Measurements from ENCODE around the gene ZNF354B.
A peak's percentile ranks its signal among the peaks of the same experiment; 100 is the strongest.
"Not testable (repeated sequence)": the region's sequence is repeated elsewhere in the genome, so short reads cannot be mapped to it uniquely, and the experiment has no call there.

ZNF354B gene
- long read RNA-seq, donor 1, partial matches to known transcripts: 0 of 5 reads
- long read RNA-seq, donor 1, other reads (novel, unspliced or antisense): 0 of 5 reads
- long read RNA-seq, donor 2, partial matches to known transcripts: 0 of 5 reads
- long read RNA-seq, donor 2, other reads (novel, unspliced or antisense): 0 of 5 reads
- long read RNA-seq, donor 3, transcript ZNF354B-202 (4 exons, 763 nt): major isoform, 5 of 9 reads
- long read RNA-seq, donor 3, partial matches to known transcripts: 0 of 9 reads
- long read RNA-seq, donor 3, other reads (novel, unspliced or antisense): 0 of 9 reads
- long read RNA-seq, donor 4, transcript ZNF354B-201 (5 exons, 2,802 nt): major isoform, 5 of 8 reads
- long read RNA-seq, donor 4, partial matches to known transcripts: 0 of 8 reads
- long read RNA-seq, donor 4, other reads (novel, unspliced or antisense): 0 of 8 reads
- long read RNA-seq, donor 5, partial matches to known transcripts: 0 of 8 reads
- long read RNA-seq, donor 5, other reads (novel, unspliced or antisense): 5 of 8 reads
- long read RNA-seq, donor 6, partial matches to known transcripts: 0 of 5 reads
- long read RNA-seq, donor 6, other reads (novel, unspliced or antisense): 0 of 5 reads
- long read RNA-seq, donor 7, partial matches to known transcripts: 0 of 7 reads
- long read RNA-seq, donor 7, other reads (novel, unspliced or antisense): 0 of 7 reads
- long read RNA-seq, donor 8, partial matches to known transcripts: 0 of 13 reads
- long read RNA-seq, donor 8, other reads (novel, unspliced or antisense): 7 of 13 reads

DNA sequence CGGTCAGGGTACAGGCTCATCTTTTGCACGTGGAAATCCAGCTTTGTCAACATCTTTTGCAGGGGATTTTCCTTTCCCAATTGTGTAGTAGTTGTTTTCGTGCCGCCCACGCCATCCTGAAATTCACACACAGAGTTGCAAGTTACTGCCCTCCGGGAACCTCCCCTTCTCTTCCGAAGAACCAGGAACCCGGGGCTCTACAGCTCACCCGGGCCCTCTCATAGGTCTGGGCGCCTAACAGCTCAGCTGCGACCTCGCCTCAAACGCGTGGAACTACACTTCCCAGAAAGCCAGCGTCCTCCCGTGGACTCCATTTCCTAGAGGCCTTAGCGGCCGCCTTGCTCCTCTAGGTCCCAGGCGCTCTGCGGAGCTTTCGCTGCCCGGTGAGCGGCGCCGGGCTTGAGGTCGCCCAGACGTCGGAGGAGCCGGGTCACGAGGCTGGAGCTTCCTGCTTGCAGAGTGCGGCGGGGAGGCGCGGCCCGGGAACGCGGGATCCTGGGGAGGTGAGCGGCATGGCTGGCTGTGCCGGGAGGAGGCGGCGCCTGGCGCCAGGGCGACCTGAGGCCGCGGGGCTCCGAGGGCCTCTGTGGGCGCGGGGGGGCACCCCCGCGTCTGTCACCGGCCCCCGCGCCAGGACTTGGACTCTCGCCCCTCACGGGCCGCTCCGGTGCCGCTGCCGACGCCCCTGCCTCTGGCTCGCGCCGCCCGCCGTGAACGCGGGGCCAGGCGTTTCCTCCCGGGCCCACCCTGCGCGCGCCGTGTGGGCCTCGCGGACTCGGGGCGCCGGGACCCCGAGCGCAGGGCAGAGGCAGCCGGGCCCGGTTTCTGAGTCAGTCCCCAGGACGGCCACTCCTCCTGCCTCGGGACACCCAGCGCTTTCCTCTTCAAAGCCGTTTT lies at the start of gene ZNF354B:
TSS of gene ZNF354B (plus strand) at position 329 of the 897 bp plus-strand sequence. CDS start 1,095 bp downstream, outside the sequence.
- DNase-seq: peak; percentile 90

DNA sequence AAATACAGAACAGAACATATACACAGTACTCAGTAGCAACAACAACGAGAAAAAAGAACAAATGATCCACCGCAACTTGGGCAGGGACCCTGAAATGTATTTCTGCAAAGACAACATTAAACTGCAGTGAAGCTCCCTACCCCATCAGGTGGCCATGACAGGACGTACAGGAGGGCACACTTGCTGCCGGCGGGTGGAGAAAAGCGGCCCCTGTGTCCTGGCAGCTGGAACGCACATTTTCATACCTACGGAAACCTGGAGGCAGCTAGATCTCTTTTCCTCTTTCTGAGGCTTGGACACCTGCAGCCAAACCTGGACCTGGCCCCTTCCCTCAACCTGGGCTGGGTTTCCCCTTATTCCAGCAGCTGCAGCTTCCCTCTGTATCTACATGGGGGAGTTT lies 42.2 kb upstream of the ZNF354B start:
- DNase-seq: no peak

DNA sequence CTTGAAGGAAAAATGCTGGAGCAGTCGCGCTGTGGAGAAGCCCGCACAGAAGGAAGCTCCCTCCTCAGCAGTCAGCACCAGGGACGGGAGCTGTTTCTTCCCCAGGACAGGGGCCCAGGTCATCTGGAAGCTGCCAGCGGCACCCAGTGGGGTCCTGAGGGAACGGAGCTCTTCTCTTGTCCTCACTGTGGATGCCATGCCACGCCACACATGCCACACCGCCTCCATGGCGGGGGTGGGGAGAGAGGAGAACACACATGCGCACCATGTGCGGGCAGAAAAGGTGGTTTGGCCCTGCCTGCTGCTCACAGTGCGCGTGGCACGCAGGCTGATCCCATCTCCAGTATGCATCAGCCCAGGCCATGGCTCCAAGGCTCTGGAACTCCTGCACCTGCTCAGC lies 41.7 kb upstream of the ZNF354B start:
- DNase-seq: no peak

DNA sequence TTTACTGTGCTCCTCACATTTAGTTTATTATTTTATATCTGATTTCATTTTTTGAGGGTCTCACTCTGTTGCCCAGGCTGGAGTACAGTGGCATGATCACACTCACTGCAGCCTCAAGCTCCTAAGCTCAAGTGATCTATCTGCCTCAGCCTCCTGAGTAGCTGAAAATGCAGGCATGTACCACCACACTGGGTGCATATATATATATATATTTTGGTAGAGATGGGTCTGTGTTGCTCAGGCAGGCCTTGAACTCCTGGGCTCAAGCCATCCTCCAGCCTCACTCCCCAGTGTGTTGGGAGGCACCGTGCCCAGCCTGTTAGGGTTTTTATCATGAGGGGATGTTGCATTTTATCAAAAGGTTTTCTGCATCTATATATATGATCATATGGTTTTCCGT lies 39.8 kb upstream of the ZNF354B start:
- DNase-seq: no peak

DNA sequence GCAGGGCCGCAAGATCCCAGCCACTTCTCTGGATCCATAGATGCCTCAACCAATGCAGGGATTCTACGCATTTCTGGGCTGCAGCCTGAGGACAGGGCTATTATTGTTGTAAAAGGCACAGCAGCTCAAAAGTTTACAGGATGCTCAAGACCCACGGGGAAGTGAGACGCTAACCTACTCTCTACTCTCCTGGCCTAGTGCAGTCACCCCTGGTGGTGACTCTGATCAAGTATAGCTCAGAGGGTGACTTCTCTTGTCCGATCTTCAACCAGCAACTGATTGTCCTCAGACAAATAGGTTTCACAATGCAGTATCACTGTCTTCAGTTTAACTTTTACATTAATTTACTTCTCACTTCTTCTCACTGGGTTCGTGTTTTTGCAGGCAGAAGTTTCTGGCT lies 34.3 kb upstream of the ZNF354B start:
- DNase-seq: no peak

DNA sequence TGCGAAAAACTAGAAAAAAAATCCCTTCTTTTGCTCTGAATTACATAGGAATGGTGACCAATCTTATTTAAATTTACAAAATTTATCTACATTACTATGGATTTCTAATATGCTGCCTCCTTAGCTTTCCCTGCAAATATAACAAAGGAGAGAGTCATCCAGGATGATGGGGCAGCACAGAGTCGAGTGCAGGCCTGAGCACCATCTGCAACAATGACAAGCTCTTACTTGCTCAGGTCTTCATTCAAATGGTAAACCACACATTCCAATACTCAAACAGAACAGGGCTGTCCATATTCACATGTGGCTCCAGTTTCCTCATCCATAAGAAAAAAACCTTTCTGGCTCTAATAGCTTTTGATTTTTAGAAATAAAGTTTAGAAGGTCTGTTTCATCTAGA lies 33.5 kb upstream of the ZNF354B start:
- no peak for DNase-seq

DNA sequence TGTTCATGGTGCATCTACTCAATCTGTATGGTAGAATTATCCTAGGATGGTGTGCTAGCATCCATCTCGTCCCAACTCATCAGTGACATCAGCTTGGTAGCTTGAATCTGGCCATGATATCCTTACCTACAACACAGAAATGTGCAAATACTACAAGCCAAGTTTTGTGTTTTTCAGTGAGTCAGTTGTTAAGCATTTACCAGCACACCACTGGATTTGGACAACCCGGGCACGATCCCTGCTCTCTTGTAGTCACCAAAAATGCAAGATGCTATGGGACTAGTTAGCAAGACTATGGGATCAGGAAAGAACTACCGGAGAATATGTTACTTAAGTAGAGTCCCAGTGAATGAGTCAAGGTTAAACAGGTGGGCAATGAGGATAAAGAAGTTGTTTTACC lies 32.1 kb upstream of the ZNF354B start:
- no peak for DNase-seq

DNA sequence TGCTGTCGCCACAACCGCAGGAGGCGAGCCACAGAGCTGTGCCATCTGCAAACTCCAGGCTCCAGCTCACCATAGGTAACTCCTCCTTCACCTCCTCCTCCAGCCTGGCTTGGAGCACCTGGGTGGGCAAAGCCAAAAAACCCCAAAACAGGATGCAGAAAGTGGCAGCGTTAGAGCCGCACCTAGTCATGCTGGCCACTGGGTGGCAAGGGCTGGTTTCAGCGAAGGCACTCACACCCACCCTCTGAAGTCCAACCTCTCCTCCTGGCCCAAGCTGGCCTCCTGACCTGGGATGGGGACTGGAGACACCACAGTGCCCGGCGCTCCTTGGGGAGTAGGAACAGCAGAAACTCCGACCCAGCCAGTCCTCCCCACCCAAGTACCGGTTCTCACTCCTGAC lies 28.7 kb upstream of the ZNF354B start:
- no peak for DNase-seq

DNA sequence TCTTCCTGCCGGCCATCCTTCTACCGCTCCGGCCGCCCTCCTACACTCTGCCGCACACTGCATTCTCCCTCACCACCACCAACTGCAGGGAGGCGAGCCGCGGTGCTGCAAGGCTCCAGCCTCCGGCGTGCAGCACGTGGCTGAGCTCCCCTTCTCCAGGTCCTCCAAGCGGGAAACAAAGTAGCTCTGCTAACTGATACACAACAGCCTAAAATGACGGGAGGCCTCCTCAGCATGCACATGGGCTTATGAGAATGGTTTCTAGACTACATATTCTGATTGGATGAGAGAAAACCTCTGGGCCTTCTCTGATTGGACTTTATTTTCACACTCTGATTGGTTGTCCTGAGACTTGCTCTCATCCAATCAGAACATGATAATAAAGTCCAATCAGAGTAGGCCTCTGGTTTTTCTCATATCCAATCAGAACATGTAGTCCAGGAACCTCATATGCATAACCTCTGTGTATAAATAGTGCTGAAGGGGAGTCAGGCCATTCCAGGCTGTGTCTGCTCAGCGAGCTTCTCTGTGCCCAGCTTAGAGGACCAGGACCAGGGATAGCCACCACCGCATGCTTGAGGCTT lies 27.0 kb upstream of the ZNF354B start:
- DNase-seq: no peak

DNA sequence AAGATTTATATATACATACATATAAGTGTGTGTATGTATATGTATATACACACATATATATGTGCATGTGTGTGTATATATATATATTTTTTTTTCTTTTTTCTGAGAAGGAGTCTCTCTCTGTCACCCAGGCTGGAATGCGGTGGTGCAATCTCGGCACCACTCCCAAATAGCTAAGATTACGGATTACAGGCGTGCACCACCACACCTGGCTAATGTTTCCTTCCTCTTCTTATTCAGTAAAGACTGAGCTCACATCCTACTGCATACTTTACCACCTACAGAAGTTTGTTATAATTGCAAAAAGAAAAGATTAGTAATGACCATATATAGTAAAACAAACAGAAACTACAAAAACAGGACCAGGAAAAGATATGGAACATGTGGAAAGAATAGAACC lies 23.1 kb upstream of the ZNF354B start:
- DNase-seq: no peak

DNA sequence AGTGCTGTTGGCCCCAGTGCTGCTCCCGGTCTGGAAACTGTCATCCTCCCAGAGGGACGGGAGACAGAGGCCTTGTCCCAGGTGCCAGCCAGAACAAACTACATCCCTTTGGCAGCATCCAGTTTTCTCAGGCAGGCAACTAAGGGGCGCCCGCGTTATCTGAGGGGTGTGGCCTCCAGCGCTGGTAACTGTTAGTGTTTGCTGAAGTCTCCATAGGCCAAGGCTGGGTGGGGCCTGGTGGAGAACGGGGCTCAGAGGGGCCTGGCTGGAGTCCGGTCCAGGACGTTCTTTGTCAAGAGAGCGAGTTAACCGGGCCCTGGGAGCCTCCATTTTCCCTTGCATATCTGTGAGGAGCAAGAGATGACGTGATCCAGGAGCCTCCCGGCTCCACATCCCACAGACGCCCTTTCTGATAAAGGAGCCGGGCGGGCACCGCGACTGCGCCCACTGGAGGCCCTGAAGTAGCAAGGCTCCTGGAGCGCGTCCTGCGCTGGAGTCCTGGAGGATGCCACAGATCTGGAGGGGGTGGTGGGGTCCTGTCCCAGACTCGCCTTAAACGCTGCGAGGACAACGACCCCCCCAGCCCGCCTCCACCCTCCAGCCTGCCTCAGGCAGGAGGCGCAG lies 20.9 kb upstream of the ZNF354B start:
- DNase-seq: peak; percentile 42

DNA sequence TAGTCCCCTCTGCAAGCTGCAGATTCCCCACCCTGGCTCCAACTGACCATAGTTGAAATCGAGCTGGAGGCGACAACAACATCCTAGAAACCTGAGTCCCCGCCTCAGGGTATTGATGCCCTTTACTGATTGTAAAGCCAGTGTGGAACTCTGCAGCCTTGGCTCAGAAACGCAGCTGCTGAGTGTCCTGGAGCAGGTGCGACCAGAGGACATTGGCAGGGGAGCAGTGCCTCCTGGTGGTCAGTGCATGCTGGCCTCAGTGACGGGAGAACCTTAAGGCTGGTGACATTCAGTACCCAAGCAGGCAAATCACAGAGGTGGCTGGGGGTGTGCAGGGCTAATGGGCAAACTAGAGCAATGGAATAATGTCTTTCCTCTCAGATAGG lies 20.4 kb upstream of the ZNF354B start:
- peak; percentile 50 for DNase-seq

DNA sequence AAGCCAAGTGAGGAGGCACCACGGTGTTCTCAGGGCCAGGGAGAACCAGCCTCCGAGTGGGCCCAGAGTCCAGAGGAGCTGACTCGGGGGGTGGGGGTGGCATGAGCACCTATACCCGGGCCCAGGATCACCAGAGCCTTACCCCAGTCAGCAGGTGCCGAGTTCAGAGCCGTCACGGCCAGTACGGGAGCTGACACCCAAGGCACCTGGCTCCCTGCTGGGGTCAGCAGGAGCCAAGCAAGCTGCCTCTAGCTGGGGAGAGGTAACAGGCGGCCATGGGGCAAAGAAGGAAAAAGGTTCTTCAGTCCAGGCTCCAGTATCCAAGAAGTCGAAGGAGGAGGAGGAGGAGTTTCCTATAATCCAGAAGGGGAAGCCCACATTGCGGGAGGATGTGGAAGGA lies 19.4 kb upstream of the ZNF354B start:
- not testable (repeated sequence) for DNase-seq

DNA sequence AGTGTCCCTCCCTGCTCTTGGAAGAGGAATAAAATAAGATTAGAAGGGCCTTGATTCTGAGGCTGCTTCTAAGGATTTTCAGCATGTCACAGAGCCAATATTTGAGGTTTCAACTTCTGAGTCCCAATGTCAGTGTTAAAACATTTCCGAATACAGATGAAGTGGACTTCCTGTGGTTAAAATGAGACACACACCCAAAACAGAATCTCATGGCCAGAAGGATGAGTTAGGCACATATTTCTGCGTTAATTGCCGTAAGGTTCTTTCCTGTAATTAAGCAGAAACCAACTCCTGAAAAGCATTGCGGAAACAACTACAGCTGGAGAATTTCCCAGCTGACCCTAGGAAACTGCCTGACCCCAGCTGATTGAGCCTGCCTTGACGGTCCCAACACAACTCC lies 10.4 kb upstream of the ZNF354B start:
- no peak for DNase-seq

DNA sequence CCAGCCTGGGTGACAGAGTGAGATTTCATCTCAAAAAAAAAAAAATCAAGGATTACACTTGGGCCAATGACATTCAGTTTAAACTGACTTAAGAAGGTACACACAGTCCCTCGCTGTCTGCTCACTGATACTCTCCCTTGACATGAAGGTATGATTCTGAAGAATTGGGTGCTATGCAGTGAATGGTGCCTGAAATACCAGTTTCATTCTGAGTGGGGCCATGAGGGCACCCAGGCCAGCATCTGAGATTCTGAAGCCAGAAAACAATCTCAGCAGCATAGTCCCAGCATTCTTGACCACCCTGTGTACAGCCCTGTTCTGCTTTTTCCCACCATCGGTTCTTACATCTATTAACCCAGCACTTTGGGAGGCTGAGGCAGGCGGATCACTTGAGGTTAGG lies 7.8 kb upstream of the ZNF354B start:
- DNase-seq: no peak

DNA sequence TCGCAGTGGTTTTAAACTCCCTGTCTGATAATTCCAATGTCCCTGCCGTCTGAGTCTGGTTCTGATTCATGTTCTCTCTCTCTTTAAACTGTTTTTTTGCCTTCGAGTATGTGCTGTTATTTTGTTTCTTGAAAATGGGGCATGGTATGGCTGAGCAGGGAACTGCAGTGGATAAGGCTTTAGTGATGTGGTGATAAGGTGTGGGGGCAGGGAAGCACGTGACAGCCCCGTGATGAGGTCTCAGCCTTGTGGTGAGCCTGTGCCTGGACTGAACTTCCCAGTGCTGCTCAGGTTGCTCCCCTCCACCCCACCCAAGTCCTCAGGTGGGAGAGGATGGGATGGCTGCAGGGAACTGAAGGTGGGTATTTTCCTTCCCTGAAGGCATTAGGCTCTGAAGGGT lies 5.5 kb upstream of the ZNF354B start:
- no peak for DNase-seq

DNA sequence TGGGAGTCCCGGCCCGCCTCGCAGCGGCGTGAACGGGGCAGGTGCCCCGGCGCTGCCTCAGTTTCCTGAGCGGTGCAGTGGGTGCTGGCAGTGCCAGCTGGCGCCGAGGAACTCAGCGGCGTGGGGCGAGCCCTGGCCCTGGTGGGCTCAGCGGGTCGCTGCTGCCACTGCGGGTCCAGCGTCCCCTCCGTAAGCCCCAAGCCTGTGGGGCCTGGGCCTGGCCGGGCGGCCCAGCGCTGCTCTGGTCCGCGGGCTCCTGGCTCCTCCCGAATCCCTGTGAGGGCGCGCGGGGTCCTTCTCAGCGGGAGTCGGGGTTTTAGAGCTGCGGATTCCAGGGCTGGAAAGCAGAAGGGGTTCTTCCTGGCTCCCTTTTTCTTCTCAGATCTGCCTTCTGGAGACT lies 862 bp downstream of the ZNF354B start:
- not testable (repeated sequence) for DNase-seq

DNA sequence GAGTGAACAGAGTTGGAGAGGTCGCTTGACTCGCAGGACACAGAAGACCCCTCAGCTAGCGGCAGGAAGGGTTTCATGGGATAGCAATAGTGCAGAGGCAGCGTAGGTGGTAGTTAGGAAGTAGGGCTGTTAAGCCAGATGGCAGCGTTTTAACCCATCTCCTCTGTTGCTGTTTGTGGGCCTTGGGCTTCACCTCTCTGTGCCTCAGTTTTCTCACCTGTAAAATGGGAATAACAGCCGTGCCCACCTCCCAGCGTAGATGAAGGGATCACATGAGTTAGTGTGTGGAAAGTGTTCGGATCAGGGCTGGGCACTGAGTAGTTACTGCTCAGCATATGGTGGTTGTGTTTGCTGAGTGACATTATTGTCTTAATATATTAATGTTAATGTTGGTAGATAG lies 1.9 kb downstream of the ZNF354B start:
- no peak for DNase-seq

DNA sequence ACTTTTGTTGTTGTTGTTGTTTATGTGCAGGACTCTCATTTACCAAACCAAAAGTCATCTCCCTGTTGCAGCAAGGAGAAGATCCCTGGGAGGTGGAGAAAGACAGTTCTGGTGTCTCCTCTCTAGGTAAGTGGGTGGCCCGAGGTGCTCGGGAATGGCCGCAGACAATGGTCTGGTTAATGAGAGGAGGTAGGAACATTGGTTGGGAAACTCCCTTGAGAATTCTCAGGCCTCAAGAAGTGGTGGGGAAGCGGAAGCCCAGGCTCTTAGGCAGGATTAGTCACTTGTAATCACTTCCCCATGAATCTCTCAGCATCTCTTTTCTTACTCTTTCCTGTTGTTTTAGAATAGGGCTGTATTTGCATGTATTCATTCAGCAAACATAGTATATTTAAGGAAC lies 7.2 kb downstream of the ZNF354B start:
- DNase-seq: no peak

DNA sequence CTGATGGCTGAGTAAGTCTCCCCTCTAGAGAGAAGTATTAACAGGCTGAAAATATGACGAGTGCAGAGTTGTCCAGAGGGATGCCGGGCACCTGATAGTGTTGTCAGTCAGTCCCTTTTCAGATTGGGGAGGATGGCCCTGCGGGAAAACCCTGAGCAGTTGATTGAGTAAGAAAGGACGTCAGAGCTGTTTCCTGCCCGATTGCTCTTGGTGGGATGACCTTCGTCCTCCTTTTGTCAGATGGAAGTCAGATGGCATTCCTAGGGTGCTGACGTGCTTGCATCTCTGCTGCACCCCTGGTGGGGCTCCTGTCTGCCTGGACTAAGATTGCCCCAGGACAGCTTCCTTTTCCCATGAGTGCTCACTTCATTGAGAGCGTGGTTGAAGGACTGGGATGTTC lies 9.8 kb downstream of the ZNF354B start:
- no peak for DNase-seq

DNA sequence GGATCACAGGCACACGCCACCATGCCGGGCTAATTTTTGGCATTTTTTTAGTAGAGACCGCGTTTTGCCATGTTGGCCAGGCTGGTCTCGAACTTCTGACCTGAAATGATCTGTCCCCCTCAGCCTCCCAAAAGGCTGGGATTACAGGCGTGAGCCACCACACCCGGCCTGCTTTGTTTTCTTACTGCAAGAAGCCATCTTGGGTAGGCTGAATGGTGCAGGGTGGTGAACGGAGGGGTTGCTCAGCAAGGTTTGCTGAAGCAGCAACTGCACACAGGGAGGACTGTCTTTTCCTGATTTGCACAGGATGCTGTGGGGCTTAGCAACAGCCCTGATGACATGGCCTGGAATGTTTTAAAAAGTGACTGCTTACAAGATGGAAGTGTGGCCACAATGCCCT lies 10.7 kb downstream of the ZNF354B start:
- no peak for DNase-seq

DNA sequence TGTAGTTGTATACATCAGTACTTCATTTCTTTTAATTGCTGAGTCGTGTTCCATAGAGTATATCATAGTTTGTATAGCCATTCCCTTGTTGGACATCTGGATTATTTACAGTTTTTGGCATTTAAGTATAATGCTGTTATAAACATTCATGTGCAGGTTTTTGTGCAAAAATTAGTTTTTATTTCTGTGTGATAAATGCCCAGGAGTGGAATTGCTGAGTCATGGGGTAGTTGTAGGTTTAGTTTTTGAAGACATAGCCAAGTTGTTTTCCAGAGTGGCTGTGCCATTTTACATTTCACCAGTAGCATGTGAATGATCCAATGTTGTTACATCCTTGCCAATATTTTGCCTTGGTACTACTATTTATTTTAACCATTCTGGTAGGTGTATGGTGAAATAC lies 12.5 kb downstream of the ZNF354B start:
- no peak for DNase-seq
